SK-N-SH (cell line): Measurements from ENCODE around the gene USP48.

Experiments used
- CTCF ChIP-seq: fragments of 200-600 bp; sonication (generic); IDR thresholded peaks from 2 replicates; pipeline ENCODE4 v1.6.1; 2017; ENCODE audit warnings: antibody characterized with exemption, mild to moderate bottlenecking, moderate library complexity
- EP300 ChIP-seq, 2 experiments: IDR thresholded peaks; 2 replicates each; pipeline versions ENCODE4 v1.4.0 to v1.6.1; 2012; ENCODE audit warnings: borderline replicate concordance in 1 of 2, low read depth in 1 of 2, low read length in 1 of 2
- FOSL2 ChIP-seq: IDR thresholded peaks from 2 replicates; pipeline ENCODE4 v1.4.0; 2012; ENCODE audit warnings: low read depth, mild to moderate bottlenecking, moderate library complexity, borderline replicate concordance
- JUND ChIP-seq: IDR thresholded peaks from 2 replicates; pipeline ENCODE4 v1.4.0; 2012
- MXI1 ChIP-seq: IDR thresholded peaks from 2 replicates; pipeline ENCODE4 v1.6.1; 2012; ENCODE audit warnings: mild to moderate bottlenecking, low read depth, low read length, improper control_type of control experiment
- NFIC ChIP-seq: IDR thresholded peaks from 2 replicates; pipeline ENCODE4 v1.4.0; 2012; ENCODE audit warnings: borderline replicate concordance
- POLR2AphosphoS5 ChIP-seq: IDR thresholded peaks from 2 replicates; pipeline ENCODE4 v1.6.1; 2012; ENCODE audit warnings: low read depth, low read length
- RCOR1 ChIP-seq: fragments of 150-350 bp; IDR thresholded peaks from 2 replicates; pipeline ENCODE4 v1.6.1; 2017; ENCODE audit warnings: antibody characterized with exemption, low read length
- RFX5 ChIP-seq: IDR thresholded peaks from 2 replicates; pipeline ENCODE4 v1.6.1; 2012; ENCODE audit warnings: mild to moderate bottlenecking, improper control_type of control experiment, low read length
- SIN3A ChIP-seq: IDR thresholded peaks from 2 replicates; pipeline ENCODE4 v1.6.1; 2012; ENCODE audit warnings: low read depth, mild to moderate bottlenecking, low read length, moderate library complexity, borderline replicate concordance
- TAF1 ChIP-seq: IDR thresholded peaks from 2 replicates; pipeline ENCODE4 v1.6.1; 2012; ENCODE audit warnings: low read depth, mild to moderate bottlenecking, low read length, moderate library complexity, borderline replicate concordance
- TCF12 ChIP-seq: IDR thresholded peaks from 2 replicates; pipeline ENCODE4 v1.4.0; 2012
- USF1 ChIP-seq: IDR thresholded peaks from 2 replicates; pipeline ENCODE4 v1.4.0; 2012; ENCODE audit warnings: low read depth, borderline replicate concordance
- YY1 ChIP-seq: IDR thresholded peaks from 2 replicates; pipeline ENCODE4 v1.4.0; 2012; ENCODE audit warnings: low read depth, mild to moderate bottlenecking

- TF ChIP-seq CTCF = no peak
- TF ChIP-seq YY1 = no peak
- TF ChIP-seq TCF12 = no peak
- TF ChIP-seq EP300 (IDR thresholded peaks at IDR 0.05; ENCODE audit: borderline replicate concordance in 1 of 2, low read depth in 1 of 2, low read length in 1 of 2) = no peak
- TF ChIP-seq SIN3A = no peak
- TF ChIP-seq JUND = no peak
- no peak for TF ChIP-seq RFX5
- no peak for TF ChIP-seq POLR2AphosphoS5
- TF ChIP-seq MXI1 = no peak
- no peak for TF ChIP-seq TAF1
- TF ChIP-seq NFIC = no peak
- TF ChIP-seq USF1 = no peak
- no peak for TF ChIP-seq RCOR1
- TF ChIP-seq FOSL2 = no peak
Measured at GRCh38 chr1:21749859-21750468, 33.0 kb downstream of the USP48 start.
